ENCODE results near the gene KLRF2.

GRCh38 chr12:9919443-9919842, 38.2 kb downstream of the KLRF2 start:
- TF ChIP-seq ZNF76 (tag by site-specific recombination; IDR thresholded peaks at IDR 0.05; ENCODE audit: borderline replicate concordance, low read depth) (no peak), PRDM10 (tag by site-specific recombination; IDR thresholded peaks at IDR 0.05) (no peak), YY1 (tag by site-specific recombination; IDR thresholded peaks at IDR 0.05) (no peak), CTCF (tag by site-specific recombination; IDR thresholded peaks at IDR 0.05) (no peak), ZBTB8A (tag by site-specific recombination; IDR thresholded peaks at IDR 0.05) (no peak), KLF1 (tag by site-specific recombination; IDR thresholded peaks at IDR 0.05) (no peak), ZNF274 (IDR thresholded peaks at IDR 0.05; ENCODE audit: low read length) (no peak), ZNF274 (tag by site-specific recombination; IDR thresholded peaks at IDR 0.05; ENCODE audit: borderline replicate concordance) (no peak), ZBTB6 (tag by site-specific recombination; IDR thresholded peaks at IDR 0.05) (no peak), SP2 (tag by site-specific recombination; IDR thresholded peaks at IDR 0.05) (no peak), ZBTB7A (tag by site-specific recombination; IDR thresholded peaks at IDR 0.05; ENCODE audit: low read depth) (no peak), ZBTB1 (tag by site-specific recombination; IDR thresholded peaks at IDR 0.05) (no peak), ZNF175 (tag by site-specific recombination; IDR thresholded peaks at IDR 0.05) (no peak), ZSCAN5A (tag by site-specific recombination; IDR thresholded peaks at IDR 0.05) (no peak), ZNF324 (tag by site-specific recombination; IDR thresholded peaks at IDR 0.05) (no peak)

Data from HEK293 (cell line).